Measurements from ENCODE around the gene KRT82. TPM values are rescaled to one million over a fixed set of nuclear protein-coding genes. Genes with fewer than 3 reads are reported as not detected.

The KRT82 gene
- total RNA-seq, 4 donors from 2014 or later = not detected

DNA sequence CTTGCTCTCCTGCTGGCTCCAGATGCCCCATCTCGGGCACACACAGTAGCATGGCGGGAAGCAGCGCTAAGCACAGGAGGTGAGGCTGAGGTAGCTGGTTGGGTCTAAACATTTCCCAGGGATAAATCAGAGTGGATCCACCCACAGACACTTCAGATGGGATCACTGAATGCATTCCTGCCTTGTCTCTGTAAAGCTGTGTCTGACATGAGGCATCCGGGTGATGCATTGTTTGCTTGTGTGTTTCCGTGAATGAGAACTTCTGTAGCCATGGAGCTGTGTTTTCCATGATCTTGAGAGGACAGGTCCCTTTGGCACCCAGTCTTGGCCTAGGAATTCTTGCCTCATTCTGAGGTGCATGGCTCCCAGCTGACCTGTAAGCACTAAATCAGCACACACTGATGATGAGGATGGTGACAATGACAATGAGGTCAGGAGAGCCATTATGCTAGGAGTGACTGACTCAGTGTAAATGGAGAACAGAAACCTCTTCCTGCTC lies 34.7 kb upstream of the KRT82 start:
- no peak for DNase-seq
- Histone ChIP-seq H3K27ac (no peak overlapping the region), H3K4me1 (peaks cover 0 to 16% (median 6%) of the 10 kb centered on the region in 4 donors), H3K9me3 (no peaks in the 10 kb centered on the region), H3K36me3 (no peaks in the 10 kb centered on the region), H3K4me3 (no peak overlapping the region), H3K27me3 (no peaks in the 10 kb centered on the region)
- intact Hi-C loops (cut with DNase I; ENCODE audit: low total_unique reads) = no loop called here
- TF ChIP-seq POLR2A (IDR thresholded peaks at IDR 0.05) = no peak
- no peak for TF ChIP-seq EP300 (IDR thresholded peaks at IDR 0.05; ENCODE audit: low read depth)
- no peak for TF ChIP-seq CTCF (IDR thresholded peaks at IDR 0.05)
- peak in 1 of 3 donors; percentile 16 for TF ChIP-seq POLR2AphosphoS5 (IDR thresholded peaks at IDR 0.05)
- in situ Hi-C loops (cut with MboI; ENCODE audit: low pct_ligation_motif_present in 1 of 4, low pct_unique_long_range_greater_than_20kb in 1 of 4, low sequenced_read_pairs in 3 of 4) = no loop called here
- WGBS, 2 donors (ENCODE audit: low coverage in 1 of 2) = 92% methylated on average over 5 of the region's 5 CpGs; no CpG with 5 or more reads in 1 of the 2 donors

DNA sequence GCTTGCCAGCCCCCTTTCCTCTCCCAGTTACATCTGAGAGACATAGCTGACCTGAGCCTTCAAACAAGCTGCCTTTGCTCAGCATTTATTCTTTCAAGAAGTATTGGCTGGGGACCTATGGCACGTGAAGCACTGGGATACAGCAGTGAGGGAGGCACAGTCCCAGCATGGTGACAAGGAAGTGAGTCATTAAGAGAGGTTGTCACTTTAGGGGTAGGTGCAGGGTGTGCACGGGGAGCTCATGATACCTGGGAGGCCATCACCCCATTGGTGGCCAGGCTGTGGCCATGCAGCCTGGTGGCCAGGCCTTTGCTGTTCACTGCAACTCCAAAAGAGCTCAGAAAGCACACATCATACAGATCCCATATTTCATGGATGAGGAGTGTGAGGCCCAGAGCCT lies 33.7 kb upstream of the KRT82 start:
- in situ Hi-C loops (cut with MboI; ENCODE audit: low pct_ligation_motif_present in 1 of 4, low pct_unique_long_range_greater_than_20kb in 1 of 4, low sequenced_read_pairs in 3 of 4) (no loop called here), intact Hi-C loops (cut with DNase I; ENCODE audit: low total_unique reads) (no loop called here)
- Histone ChIP-seq H3K27me3 (no peaks in the 10 kb centered on the region), H3K27ac (no peak overlapping the region), H3K4me1 (peaks cover 0 to 16% (median 6%) of the 10 kb centered on the region in 4 donors), H3K4me3 (no peak overlapping the region), H3K36me3 (no peaks in the 10 kb centered on the region), H3K9me3 (no peaks in the 10 kb centered on the region)
- 75% methylated on average over 2 of the region's 2 CpGs; no CpG with 5 or more reads in 1 of the 2 donors for WGBS, 2 donors (ENCODE audit: low coverage in 1 of 2)
- no peak for DNase-seq
- TF ChIP-seq EP300 (IDR thresholded peaks at IDR 0.05; ENCODE audit: low read depth) = no peak
- no peak for TF ChIP-seq POLR2AphosphoS5 (IDR thresholded peaks at IDR 0.05)
- TF ChIP-seq CTCF (IDR thresholded peaks at IDR 0.05) = no peak
- TF ChIP-seq POLR2A (IDR thresholded peaks at IDR 0.05) = no peak

DNA sequence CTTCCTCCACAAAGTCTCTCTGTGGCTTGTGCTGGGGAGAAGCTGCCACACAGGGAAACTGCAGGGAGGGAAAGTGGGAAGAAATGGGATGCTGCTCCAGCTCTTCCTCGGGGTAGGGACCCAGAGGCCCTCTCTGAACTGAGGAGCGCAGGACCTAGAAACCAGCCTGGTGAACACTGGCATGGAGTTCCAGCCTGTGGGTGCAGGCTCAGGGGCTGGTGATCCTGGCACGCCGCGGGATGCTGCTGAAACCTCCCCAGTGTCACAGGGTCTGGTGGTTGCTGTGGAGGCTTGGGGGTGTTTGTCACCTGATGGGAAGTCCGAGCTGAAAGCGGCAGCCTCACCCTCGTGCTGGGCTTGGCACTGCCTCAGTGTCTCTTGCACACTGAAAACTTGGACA lies 33.3 kb upstream of the KRT82 start:
- Histone ChIP-seq H3K27me3 (no peaks in the 10 kb centered on the region), H3K36me3 (no peaks in the 10 kb centered on the region), H3K27ac (no peak overlapping the region), H3K4me1 (peaks cover 0 to 16% (median 6%) of the 10 kb centered on the region in 4 donors), H3K9me3 (no peaks in the 10 kb centered on the region), H3K4me3 (no peak overlapping the region)
- intact Hi-C loops (cut with DNase I; ENCODE audit: low total_unique reads) = no loop called here
- no peak for DNase-seq
- WGBS, 2 donors (ENCODE audit: low coverage in 1 of 2) = 78% methylated on average over 8 of the region's 8 CpGs; no CpG with 5 or more reads in 1 of the 2 donors
- in situ Hi-C loops (cut with MboI; ENCODE audit: low pct_ligation_motif_present in 1 of 4, low pct_unique_long_range_greater_than_20kb in 1 of 4, low sequenced_read_pairs in 3 of 4) = no loop called here
- TF ChIP-seq CTCF (IDR thresholded peaks at IDR 0.05) (no peak), POLR2AphosphoS5 (IDR thresholded peaks at IDR 0.05) (no peak), EP300 (IDR thresholded peaks at IDR 0.05; ENCODE audit: low read depth) (no peak), POLR2A (IDR thresholded peaks at IDR 0.05) (no peak)

DNA sequence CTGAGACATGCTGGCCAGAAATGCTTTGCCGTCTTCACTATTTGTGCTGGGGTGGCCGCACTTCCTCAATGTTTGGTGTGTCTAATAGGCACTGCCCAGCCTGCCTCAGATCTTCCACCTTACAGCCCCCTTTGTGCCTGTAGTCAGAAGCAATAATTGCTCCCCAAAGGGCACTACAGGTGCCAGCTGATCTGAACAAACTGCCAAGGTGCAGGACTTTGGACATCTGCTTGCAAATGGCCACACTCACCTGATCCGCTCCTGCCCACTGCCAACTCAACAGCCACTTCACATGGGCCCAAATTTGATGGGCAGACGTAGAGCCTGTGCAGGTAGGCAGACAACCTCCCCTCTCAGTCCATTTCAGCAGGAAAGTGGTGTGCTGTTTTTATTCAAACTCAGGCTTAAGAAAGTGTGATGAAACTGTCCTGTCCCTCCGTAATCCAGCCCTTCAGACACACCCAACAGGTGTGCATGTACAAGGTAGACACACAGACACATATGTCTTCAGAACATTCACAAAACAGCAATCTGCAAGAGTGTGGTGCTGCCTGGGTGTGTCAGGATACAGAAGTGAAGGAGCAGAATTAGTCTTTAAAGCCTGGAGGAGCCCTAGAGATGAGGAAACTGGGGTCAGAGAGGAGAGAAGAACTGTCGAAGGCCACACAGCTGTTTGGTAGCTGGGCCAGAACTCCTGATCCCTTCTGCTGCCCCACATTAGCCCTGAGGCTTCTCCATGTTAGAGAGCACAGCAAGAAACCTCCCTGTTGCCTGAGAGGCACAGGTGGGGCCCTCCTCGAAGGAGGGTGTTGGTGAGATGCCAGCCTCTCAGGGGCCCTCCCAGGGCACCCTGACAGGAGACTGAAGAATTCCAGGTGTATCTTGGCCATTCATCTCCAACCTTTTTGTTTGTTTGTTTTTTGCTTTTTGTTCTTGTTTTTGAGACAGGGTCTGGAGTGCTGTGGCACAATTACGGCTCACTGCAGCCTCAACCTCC lies 32.5 kb upstream of the KRT82 start:
- Histone ChIP-seq H3K9me3 (no peaks in the 10 kb centered on the region), H3K4me1 (peaks cover 0 to 16% (median 6%) of the 10 kb centered on the region in 4 donors), H3K27me3 (no peaks in the 10 kb centered on the region), H3K27ac (no peak overlapping the region), H3K36me3 (no peaks in the 10 kb centered on the region), H3K4me3 (no peak overlapping the region)
- TF ChIP-seq EP300 (IDR thresholded peaks at IDR 0.05; ENCODE audit: low read depth) (no peak), POLR2AphosphoS5 (IDR thresholded peaks at IDR 0.05) (no peak), CTCF (IDR thresholded peaks at IDR 0.05) (no peak), POLR2A (IDR thresholded peaks at IDR 0.05) (no peak)
- intact Hi-C loops (cut with DNase I; ENCODE audit: low total_unique reads) = no loop called here
- in situ Hi-C loops (cut with MboI; ENCODE audit: low pct_ligation_motif_present in 1 of 4, low pct_unique_long_range_greater_than_20kb in 1 of 4, low sequenced_read_pairs in 3 of 4) = no loop called here
- no peak for DNase-seq
- 77% methylated on average over 8 of the region's 8 CpGs; no CpG with 5 or more reads in 1 of the 2 donors for WGBS, 2 donors (ENCODE audit: low coverage in 1 of 2)

All from transverse colon (tissue), 4 donors.